GM12801 (cell line): ENCODE data around the gene PRAMEF12.

Experiments
- CTCF ChIP-seq: IDR thresholded peaks from one replicate; pipeline ENCODE4 v1.5.1; 2011; ENCODE audit warnings: control low read depth; ENCODE audit not compliant: insufficient read length; ENCODE audit errors: extremely low read depth

PRAMEF12 gene

GRCh38 chr1:12745126-12745991 is 28.2 kb upstream of the PRAMEF12 start:
- TF ChIP-seq CTCF, result no peak

- TF ChIP-seq CTCF, result no peak
These were observed 27.6 kb upstream of the PRAMEF12 start, which contains the start of gene CFAP107 for GRCh38 chr1:12745992-12746323. CFAP107 (plus strand) TSS chr1:12746200; CDS start chr1:12746431, 231 bp downstream.

GRCh38 chr1:12748778-12749355 is 24.7 kb upstream of the PRAMEF12 start:
- no peak for TF ChIP-seq CTCF

GRCh38 chr1:12754738-12755137 is 18.8 kb upstream of the PRAMEF12 start:
- TF ChIP-seq CTCF, result no peak

- no peak for TF ChIP-seq CTCF
These were observed 17.3 kb upstream of the PRAMEF12 start for GRCh38 chr1:12756273-12756672.

GRCh38 chr1:12756768-12757413 is 16.6 kb upstream of the PRAMEF12 start:
- TF ChIP-seq CTCF, result no peak

GRCh38 chr1:12757836-12758235 is 15.7 kb upstream of the PRAMEF12 start:
- no peak for TF ChIP-seq CTCF
